ENCODE data around the gene AKR1E2. TPM values are rescaled to one million over a fixed set of nuclear protein-coding genes. Genes with fewer than 3 reads are reported as not detected.

AKR1E2 gene
- total and polyA plus RNA-seq, 2 of the 8 experiments (the other 6 are each of a cell fraction or from before 2014, with no cell fraction given) = 2.6 to 3.5 TPM

DNA sequence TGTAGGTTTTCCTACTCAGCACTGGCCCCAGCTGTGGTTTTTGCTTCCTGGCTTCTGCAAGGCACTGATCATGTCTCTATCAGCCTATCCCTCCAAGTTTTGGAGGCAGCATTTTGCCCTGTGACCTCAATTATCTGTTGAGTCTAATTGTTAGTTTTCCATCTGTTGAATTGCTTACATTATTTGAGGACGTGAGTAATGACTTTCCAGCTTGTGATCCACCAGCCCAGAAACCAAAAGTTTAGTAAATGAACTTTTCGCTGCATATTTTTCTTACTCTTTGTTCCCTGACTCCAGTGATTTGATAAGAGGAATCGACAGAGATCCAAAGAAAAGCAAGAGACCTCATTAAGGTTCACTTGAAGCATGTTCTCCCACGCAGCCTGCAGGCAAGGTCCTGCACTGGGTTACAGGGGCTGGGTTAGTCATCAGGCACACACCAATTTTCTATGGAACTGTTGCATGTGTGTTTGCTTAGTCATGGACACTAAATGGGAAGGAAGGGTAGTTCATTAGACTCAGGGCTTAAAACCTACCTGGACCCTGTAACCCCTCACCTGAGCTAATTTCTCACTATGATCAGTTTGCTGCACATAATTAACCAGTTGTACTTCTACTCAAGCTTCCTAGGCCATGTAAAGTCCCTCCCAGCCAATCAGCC, 57.2 kb downstream of the AKR1E2 start:
- Histone ChIP-seq H3K18ac (ENCODE audit: extremely low read depth, low read length) (no peak overlapping the region), H2BK120ac (replicated peaks; ENCODE audit: low read depth, low read length) (no peak overlapping the region), H3K23me2 (ENCODE audit: low read depth, low read length) (no peaks in the 10 kb centered on the region), H2AK5ac (ENCODE audit: low read depth, low read length) (no peak overlapping the region), H2BK12ac (ENCODE audit: low read depth, low read length) (no peak overlapping the region), H3K9ac (replicated peaks in 1 of 4; ENCODE audit: extremely low read depth in 1 of 4, low read depth in 3 of 4, low read length in 3 of 4) (no peak overlapping the region), H3K27ac (ENCODE audit: low read depth, low read length) (peak overlapping the region; percentile 6; the same call in 1 of the 2 replicates), H3K4me3 (ENCODE audit: extremely low read depth in 1 of 4, insufficient read depth in 2 of 4, low read depth in 3 of 4, low read length in 4 of 4) (no peak overlapping the region), H4K91ac (replicated peaks; ENCODE audit: insufficient read length, low read length) (no peak overlapping the region), H3K4me1 (replicated peaks in 1 of 4; ENCODE audit: control insufficient read depth in 3 of 4, insufficient read depth in 4 of 4, low read length in 3 of 4) (no peaks in the 10 kb centered on the region), H3K79me1 (ENCODE audit: low read depth, low read length) (no peaks in the 10 kb centered on the region), H4K5ac (ENCODE audit: insufficient read length, low read depth, low read length) (no peak overlapping the region), H3K4me2 (ENCODE audit: insufficient read depth in 1 of 2, low read depth in 2 of 2, low read length in 2 of 2) (no peak overlapping the region), H2BK5ac (ENCODE audit: low read depth, low read length) (no peak overlapping the region), H3K4ac (replicated peaks; ENCODE audit: insufficient read length, low read depth, low read length) (no peak overlapping the region), H4K8ac (ENCODE audit: extremely low read depth, insufficient read depth, low read length) (no peak overlapping the region), H2AFZ (ENCODE audit: low read length) (no peak overlapping the region), H3K9me3 (ENCODE audit: insufficient read depth in 2 of 2, low read depth in 1 of 2, low read length in 1 of 2) (no peaks in the 10 kb centered on the region), H3K27me3 (replicated peaks in 1 of 4; ENCODE audit: control insufficient read depth in 3 of 4, extremely low read depth in 1 of 4, insufficient read depth in 3 of 4, low read length in 3 of 4) (no peaks in the 10 kb centered on the region), H2BK15ac (ENCODE audit: low read length) (no peak overlapping the region), H3K23ac (ENCODE audit: insufficient read length) (no peak overlapping the region), H3K56ac (replicated peaks; ENCODE audit: insufficient read length, low read depth, low read length) (no peak overlapping the region), H3K36me3 (ENCODE audit: control insufficient read depth in 2 of 4, insufficient read depth in 4 of 4, low read length in 3 of 4) (no peaks in the 10 kb centered on the region), H3K79me2 (ENCODE audit: control insufficient read depth in 1 of 2, insufficient read depth in 2 of 2, low read length in 2 of 2) (no peaks in the 10 kb centered on the region), H2BK20ac (ENCODE audit: low read length) (no peak overlapping the region), H3K14ac (ENCODE audit: insufficient read length) (no peak overlapping the region), H4K20me1 (replicated peaks in 1 of 2; ENCODE audit: control insufficient read depth in 1 of 2, insufficient read depth in 2 of 2, low read length in 2 of 2) (no peaks in the 10 kb centered on the region)
- ChIA-PET POLR2A (ENCODE audit: partially characterized antibody) (no interaction called here), CTCF (ENCODE audit: partially characterized antibody) (interaction anchor here (1.0 kb wide), 1 partner anchor 33 kb away, joined by 4 read pairs; no protein-coding TSS in a partner anchor)
- WGBS, 2 experiments (ENCODE audit: extremely low coverage in 1 of 2, insufficient coverage in 1 of 2, insufficient read length in 1 of 2, insufficient replicate concordance in 2 of 2, low coverage in 1 of 2, low lambda C conversion rate in 2 of 2, missing lambda C conversion rate in 1 of 2) = 88% methylated on average over 4 of the region's 4 CpGs; no CpG with 5 or more reads in 1 of the 2 experiments
- DNase-seq (ENCODE audit: low read depth in 1 of 2, low spot score in 2 of 2) (no peak), FAIRE-seq (no peak)
- no peak for TF ChIP-seq SIN3A (conservative IDR thresholded peaks at IDR 0.05 in 1 of 2, IDR thresholded peaks at IDR 0.05 in 1 of 2; ENCODE audit: low read depth in 1 of 2, low read length in 2 of 2)
- no peak for TF ChIP-seq SIRT6 (IDR thresholded peaks at IDR 0.05; ENCODE audit: low read length)
- no peak for TF ChIP-seq TEAD4 (IDR thresholded peaks at IDR 0.05; ENCODE audit: low read depth, low read length)
- TF ChIP-seq CHD1 (IDR thresholded peaks at IDR 0.05; ENCODE audit: low read depth, low read length) = no peak
- TF ChIP-seq, protein P1, sequence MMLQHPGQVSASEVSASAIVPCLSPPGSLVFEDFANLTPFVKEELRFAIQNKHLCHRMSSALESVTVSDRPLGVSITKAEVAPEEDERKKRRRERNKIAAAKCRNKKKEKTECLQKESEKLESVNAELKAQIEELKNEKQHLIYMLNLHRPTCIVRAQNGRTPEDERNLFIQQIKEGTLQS (IDR thresholded peaks at IDR 0.05; ENCODE audit: insufficient read depth, low read depth, low read length) = no peak
- no peak for TF ChIP-seq SRF (IDR thresholded peaks at IDR 0.05; ENCODE audit: low read depth, low read length)
- TF ChIP-seq BACH1 (IDR thresholded peaks at IDR 0.05; ENCODE audit: low read length) = no peak
